Hematopoietic multipotent progenitor cell treated with erythropoietin and hydrocortisone succinate and interleukin-3 and kit ligand, for 6 days (in vitro differentiated cells): ENCODE results near the gene EYA4.
A peak's percentile ranks its signal among the peaks of the same experiment; 100 is the strongest.

ENCODE experiments used
- DNase-seq: peaks from one replicate; pipeline ENCODE4 v3.0.0-alpha.2; 2015

EYA4 gene

GRCh38 chr6:133243723-133244305 lies 2.7 kb downstream of the EYA4 start:
- no peak for DNase-seq

- DNase-seq: no peak
Observed at GRCh38 chr6:133244519-133244918, 3.4 kb downstream of the EYA4 start.

- DNase-seq: no peak
Observed at GRCh38 chr6:133245007-133245406, 3.9 kb downstream of the EYA4 start.

GRCh38 chr6:133245422-133245903 lies 4.3 kb downstream of the EYA4 start:
- no peak for DNase-seq

GRCh38 chr6:133247581-133247980 lies 6.4 kb downstream of the EYA4 start:
- no peak for DNase-seq

GRCh38 chr6:133248241-133249001 lies 7.3 kb downstream of the EYA4 start:
- DNase-seq: no peak

- DNase-seq: no peak
Observed at GRCh38 chr6:133251688-133252087, 10.5 kb downstream of the EYA4 start.

- DNase-seq: peak; percentile 30
Observed at GRCh38 chr6:133254552-133255228, 13.5 kb downstream of the EYA4 start.

GRCh38 chr6:133257545-133258105 lies 16.5 kb downstream of the EYA4 start:
- DNase-seq: no peak

GRCh38 chr6:133259561-133259960 lies 18.4 kb downstream of the EYA4 start:
- no peak for DNase-seq

GRCh38 chr6:133262804-133263203 lies 21.6 kb downstream of the EYA4 start:
- DNase-seq: no peak

GRCh38 chr6:133265066-133265465 lies 23.9 kb downstream of the EYA4 start:
- no peak for DNase-seq

GRCh38 chr6:133266186-133266585 lies 25.0 kb downstream of the EYA4 start:
- no peak for DNase-seq

- DNase-seq: no peak
Observed at GRCh38 chr6:133268621-133269020, 27.5 kb downstream of the EYA4 start.

- DNase-seq: no peak
Observed at GRCh38 chr6:133274813-133275212, 33.7 kb downstream of the EYA4 start.

GRCh38 chr6:133275213-133275612 lies 34.1 kb downstream of the EYA4 start:
- DNase-seq: no peak

GRCh38 chr6:133277228-133277899 lies 36.2 kb downstream of the EYA4 start:
- no peak for DNase-seq

- DNase-seq: no peak
Observed at GRCh38 chr6:133277900-133278545, 36.9 kb downstream of the EYA4 start.

- peak; percentile 47 for DNase-seq
Observed at GRCh38 chr6:133286765-133287164, 45.6 kb downstream of the EYA4 start.

GRCh38 chr6:133288662-133289061 lies 47.5 kb downstream of the EYA4 start:
- no peak for DNase-seq

GRCh38 chr6:133289733-133290306 lies 48.7 kb downstream of the EYA4 start:
- no peak for DNase-seq

GRCh38 chr6:133290930-133291329 lies 49.8 kb downstream of the EYA4 start:
- DNase-seq: no peak
